ENCODE data around the gene ACADSB.

The ACADSB gene

GRCh38 chr10:123043409-123043925 is 34.7 kb downstream of the ACADSB start:
- DNase-seq: peak; percentile 32

DNA sequence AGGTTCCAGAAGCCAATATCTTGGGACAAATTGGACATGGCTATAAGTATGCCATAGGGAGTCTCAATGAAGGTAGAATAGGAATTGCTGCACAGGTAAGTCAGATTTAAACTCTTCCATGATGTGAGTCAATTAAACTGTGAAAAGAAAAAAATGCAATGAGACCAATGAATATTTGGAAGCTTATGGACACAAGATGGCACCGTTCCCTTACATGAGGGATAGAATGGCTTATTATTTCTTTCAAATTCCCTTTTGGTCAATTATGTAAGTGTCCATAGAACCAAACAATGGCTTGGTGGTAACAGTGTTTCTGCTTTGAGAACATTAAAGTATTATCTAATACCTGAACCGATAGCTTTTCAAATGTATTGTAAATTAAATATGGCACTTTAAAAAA is 35.6 kb downstream of the ACADSB start:
- no peak for DNase-seq

GRCh38 chr10:123045961-123046731 is 37.3 kb downstream of the ACADSB start:
- no peak for DNase-seq

DNA sequence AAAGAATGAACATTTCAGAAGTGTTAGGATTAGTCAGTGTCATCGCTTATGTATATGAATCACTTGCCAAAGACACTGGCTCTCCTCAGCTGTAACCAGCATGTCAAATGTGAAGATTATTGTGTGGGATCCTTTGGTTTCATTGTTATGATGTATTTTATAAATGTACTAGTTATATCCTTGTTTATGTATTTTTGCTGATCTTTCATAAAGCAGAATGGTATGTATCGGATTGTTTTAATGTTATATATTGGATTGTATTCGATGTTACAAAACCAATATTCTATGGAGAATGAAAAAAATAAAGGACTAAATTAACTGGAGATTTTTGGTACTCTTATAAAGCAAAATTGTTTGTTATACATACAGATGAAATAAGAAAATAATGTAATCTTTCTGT is 49.2 kb downstream of the ACADSB start:
- DNase-seq: no peak

DNA sequence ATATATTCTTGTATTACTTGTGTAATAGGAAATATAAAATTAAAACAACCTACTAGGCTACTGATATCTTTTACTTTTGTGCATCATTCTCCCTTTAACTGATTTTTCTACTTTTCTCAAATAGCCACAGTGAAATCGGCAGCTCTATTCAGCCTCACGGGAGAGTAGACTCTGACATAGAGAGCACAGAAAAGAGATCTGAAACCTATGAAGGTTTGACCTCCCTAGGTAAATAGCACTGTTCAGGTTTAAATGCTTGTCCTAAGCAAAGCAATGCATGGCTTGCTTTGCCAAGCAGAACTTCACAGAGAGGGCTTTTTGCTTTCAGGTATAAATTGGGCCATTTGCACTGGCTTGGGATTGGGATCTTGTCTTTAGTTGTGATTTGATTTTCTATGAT is 53.1 kb downstream of the ACADSB start:
- DNase-seq: no peak

DNA sequence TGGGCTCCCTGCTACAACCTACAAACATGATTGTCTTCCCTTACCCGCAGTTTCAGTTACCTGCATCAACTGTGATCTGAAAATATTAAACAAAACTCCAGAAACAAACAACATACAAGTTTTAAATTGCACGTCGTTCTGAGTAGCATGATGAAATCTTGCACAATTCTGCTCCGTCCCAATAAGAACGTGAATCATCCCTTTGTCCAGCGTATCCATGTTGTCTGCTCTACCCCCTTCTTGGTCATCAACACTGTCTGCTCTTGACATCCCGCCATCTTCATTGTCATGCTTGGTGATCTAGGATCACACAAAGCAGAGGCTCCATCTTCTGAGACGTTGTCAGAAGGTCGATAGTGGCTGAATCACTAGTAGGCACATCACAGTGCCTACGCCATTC is 53.9 kb downstream of the ACADSB start:
- DNase-seq: no peak

DNA sequence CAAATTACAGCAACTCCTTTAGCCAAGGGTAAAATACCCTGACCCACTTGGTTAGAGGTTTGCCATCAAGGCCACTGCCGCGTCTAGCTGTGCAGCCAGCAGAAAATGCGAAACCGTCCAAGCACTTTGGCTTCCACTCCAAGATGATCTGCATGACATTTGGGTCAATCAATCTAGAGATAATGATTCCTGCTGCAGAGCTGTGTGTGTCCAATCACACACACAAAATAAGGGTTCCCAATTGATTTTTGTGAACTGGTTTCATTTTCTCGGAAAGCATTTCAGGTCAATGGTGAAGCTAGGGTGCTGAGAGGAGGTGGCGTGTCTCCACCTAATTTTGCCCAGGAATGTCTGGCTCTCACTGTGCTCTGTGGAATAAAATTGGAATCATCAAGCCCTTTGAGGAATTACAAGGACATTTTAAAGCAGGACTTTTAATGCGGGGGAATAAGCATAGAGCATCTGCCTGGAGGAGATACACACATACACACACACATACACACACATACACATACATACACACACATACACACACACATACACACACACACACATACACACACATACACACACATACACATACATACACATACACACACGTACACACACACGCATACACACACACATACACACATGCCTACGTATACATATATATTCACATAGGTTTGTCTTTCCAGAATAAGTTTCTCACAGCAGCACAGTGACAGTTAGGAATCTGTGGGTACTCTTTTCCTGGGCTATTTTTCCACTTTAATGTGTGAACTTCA is 59.5 kb downstream of the ACADSB start:
- DNase-seq: no peak

GRCh38 chr10:123069246-123069986 is 60.6 kb downstream of the ACADSB start:
- no peak for DNase-seq

DNA sequence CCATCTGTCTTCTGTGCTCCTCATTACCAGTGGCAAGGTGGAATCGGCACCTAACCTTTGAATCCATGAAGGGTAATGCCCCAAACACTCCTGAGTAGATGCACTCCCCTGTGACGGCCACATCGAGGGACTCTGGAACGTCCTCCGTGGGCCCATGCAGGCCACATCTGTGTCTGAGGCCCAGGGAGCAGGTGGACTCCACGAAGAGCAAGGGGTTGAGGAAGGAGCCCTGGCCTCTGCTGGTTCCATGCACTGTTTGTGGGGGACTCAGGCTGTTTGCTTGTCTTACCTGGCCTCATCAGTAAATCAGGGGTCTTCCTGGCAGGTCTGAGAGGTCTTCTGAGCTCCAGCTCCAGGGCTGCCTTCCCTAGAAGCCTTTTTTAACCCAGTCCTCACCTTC is 64.4 kb downstream of the ACADSB start:
- DNase-seq: no peak

DNA sequence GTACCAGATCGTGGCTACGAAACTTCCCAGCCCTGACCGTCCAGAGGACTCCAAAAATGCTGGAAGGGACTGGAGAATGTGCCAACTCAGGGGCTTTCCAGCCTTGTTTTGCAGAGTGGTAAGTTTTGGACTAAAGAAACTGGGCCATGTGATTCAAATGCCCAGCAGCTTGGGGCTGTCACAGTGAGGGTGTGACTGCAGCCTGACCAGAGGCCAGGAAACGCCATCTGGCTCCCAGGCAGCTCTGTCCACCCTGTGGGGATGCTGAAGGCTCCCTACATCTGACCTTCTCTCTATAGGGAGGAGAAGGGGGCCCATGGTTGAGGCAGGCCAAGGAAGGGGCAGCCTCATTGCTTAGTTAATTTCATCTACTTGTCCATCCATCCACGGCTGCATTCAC is 65.4 kb downstream of the ACADSB start:
- DNase-seq: no peak

- DNase-seq: no peak
These were observed 73.1 kb downstream of the ACADSB start for GRCh38 chr10:123081896-123082295.

DNA sequence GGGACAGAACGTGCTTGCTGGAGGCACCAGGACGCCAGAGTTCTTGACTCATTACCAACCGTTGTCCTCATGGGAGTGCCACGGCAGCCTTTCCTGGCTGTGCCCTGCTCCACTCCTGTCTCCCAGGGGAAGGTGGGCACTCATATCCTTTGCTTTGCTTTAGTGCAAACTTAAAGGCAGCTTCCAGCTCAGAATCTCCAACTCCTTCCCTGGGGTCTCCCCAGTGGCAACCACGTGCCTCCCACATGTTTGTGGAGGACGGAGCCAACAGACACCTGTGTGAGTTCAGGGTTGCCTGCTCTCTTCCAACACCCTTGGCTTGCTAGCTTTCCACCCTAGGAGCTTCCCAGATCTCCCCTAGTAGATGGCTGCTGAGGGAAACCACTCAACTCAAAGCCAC is 75.0 kb downstream of the ACADSB start:
- DNase-seq: no peak

GRCh38 chr10:123086281-123086680 is 77.5 kb downstream of the ACADSB start:
- no peak for DNase-seq

- no peak for DNase-seq
These were observed 78.5 kb downstream of the ACADSB start for GRCh38 chr10:123087348-123087747.

DNA sequence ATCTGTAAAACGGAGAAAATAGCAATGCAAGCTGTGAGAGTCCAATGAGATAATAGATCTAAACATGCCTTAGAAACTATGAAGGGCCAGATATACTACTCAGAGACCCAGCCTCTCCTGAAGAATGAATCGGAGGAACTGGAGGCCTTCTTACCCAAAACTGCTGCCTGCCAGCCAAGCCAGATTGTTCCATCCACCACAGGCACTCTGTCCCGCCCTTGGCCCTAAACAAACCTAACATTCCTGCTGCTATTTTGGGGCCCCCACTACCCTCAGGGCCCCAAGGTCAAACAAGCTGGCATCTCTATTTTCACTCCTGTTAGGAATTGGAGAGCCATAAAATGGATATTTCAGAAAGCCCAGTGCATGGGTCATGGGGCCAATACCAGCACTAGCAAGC is 79.0 kb downstream of the ACADSB start:
- DNase-seq: no peak

DNA sequence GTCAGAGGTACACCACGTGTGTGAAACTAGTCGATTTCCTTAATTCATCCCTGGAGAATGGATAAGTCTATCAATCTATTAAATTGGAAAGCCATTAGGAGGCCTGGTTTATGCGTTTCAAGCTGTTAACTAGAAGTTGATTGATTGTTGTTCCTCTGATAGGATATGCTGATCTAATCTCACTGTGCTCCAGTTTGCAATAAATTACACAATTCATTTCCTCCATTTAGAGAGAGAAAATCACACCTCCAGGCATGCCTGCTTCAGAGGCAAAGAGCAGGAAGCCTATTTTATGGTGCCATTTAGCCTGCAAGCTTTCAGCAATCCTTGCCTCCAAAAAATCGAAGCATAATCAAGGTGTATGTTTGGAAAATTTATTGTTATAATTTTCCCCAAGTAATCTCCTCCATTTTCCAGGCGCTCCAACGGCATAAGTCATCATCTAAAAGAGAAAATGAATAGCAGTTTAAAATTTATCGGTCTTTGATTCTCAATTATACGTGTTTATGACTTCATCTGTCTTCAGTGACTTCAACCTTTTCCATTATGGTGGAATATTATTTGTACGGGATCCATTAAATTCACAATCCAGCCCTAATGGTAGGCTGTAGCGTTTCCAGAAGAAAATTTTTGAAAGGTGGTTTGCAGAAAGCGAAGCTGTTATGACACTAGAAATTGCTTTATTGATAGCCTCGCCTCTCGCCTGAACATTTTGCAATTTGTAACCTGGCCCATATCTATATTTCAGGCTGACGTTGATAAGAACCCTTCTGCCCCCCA is 84.0 kb downstream of the ACADSB start:
- DNase-seq: no peak

GRCh38 chr10:123093489-123093888 is 84.7 kb downstream of the ACADSB start:
- no peak for DNase-seq

DNA sequence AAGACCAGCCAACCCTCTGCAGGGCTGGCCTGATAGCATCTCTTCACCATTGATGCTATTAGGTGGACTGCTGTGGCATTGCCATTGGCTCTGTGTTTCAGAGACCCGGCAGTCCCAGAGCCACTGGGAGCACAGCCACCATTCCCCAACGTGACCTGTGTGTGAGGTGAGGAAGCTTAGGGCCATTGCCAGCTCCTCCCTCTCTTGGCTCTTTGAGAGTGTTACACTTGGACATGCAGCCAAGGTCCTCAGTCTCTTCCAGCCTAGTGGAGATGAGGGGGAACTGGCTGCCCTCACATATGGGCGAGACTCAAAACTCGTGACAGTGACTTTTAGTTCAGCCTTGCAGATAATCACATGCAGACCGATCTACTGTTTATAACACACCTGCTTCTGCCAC is 87.6 kb downstream of the ACADSB start:
- no peak for DNase-seq

- no peak for DNase-seq
These were observed 88.2 kb downstream of the ACADSB start for GRCh38 chr10:123097039-123097438.

DNA sequence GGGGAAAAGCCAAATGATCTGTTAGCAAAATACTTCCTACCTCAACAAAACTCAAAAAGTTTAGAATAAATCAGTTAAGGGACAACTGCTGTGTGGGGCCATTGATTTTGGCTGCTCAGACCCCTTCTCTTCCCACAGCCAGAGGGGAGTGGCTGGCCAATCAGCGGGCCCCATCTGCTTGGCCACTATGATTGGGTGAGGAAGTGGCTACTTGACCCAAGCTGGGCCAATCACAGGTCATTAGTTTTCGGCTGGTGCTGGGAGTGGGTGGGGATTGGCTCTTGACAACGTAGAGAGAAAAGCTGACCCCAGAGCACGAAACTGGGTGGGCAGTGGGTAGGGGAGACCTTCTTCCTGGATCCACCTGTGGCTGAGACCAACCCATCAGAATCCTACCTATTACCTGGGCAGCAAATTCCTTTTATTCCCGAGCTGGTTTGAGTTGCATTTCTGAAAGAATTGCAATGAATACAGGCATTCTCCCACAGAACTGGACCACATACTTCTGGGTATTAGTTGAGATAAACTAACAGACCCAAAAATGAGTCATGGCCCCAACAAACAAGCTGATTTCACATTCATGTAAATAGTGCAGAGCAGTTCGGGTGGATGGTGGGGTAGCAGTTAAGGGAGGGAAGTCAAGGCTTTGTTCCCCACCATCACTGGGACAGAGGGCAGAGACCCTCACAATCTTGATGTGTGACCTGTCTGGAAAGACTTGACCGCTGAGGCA is 91.4 kb downstream of the ACADSB start:
- no peak for DNase-seq

DNA sequence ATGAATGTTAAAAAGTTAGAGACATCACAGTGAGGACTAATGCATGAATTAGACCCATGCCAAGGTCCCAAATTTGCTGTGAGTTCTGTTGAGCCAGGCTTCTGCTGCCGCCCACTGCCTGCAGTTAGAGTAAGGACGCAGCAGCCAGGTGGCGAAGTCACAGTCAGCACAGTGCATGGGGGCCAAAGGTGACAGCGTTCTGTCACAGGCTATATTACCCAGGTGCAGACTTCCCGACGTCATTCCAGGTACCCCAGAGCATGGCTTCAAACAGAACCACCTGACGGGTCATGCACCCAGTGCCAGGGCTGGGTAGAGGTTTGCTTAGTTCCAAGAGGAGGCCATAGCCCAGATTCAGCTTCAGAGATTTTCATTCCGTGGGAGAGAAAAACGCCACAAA is 93.1 kb downstream of the ACADSB start:
- no peak for DNase-seq

DNA sequence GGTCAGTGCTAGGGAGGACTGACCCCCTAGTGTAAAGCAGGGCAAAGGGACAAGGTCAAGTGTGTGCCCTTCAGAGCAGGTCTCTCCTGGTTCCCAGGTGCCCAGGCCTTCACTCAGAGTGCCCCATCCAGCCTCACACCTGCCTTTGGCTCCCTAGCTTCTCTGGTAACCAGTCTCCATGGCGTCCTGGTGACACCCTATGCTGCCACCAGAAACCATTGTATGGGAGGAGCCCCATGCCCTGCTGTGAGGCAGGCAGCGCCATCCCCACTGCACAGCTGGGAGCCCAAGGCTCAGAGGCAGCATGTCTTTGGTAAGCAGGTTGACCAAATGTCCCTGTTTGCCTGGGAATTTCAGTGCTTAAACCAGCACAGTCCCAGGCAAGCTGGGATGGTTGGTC is 93.9 kb downstream of the ACADSB start:
- DNase-seq: no peak

All from activated CD8-positive, alpha-beta memory T cell treated with anti-CD3 and anti-CD28 coated beads, Interleukin-2, amount 50 U/mL, for 4 hours (primary cell).